ENCODE measurements around the gene RAD51B.
A peak's percentile ranks its signal among the peaks of the same experiment; 100 is the strongest.

- TF ChIP-seq POLR2AphosphoS5 (IDR thresholded peaks at IDR 0.05; ENCODE audit: low read depth, low read length) (no peak), EZH2 (IDR thresholded peaks at IDR 0.05) (no peak), CTCF (IDR thresholded peaks at IDR 0.05 in 2 of 3, conservative IDR thresholded peaks at IDR 0.05 in 1 of 3; ENCODE audit: borderline replicate concordance in 1 of 3, insufficient read depth in 1 of 3, low read depth in 2 of 3, low read length in 2 of 3) (0 out of 6 replicates have a peak, but pooled peaks of 1 of the 3 experiments have one; percentile 14), MAX (IDR thresholded peaks at IDR 0.05) (no peak), SRF (IDR thresholded peaks at IDR 0.05; ENCODE audit: low read depth) (no peak), ZFX (IDR thresholded peaks at IDR 0.05) (no peak), POLR2A (IDR thresholded peaks at IDR 0.05; ENCODE audit: borderline replicate concordance, extremely low read depth, insufficient read depth, insufficient read length) (no peak), SP1 (IDR thresholded peaks at IDR 0.05; ENCODE audit: low read depth) (no peak), ATF3 (IDR thresholded peaks at IDR 0.05) (no peak)
Observed at GRCh38 chr14:68297876-68298468, 478.4 kb downstream of the RAD51B start.

Data from HCT116 (cell line).